ENCODE results near the gene FARS2.

DNA sequence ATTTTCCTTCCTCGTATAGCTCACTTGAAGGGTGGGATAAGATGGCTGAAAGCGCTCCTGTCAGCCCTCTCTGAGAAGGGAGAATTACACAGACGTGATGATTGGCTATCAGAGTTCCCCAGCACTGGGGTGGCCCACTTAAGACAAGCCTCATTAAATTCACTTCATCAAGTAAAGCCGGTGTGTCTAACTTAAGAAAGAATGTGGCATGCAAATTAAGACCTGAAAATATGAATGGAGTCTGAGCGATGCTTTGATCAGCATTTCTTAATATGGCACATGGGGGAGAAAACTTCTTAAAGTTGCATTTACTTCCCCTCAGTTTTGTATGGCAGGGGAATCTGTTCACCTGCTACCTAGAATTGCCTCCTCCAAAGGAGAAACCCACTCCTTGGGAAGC is 369.3 kb downstream of the FARS2 start:
- TF ChIP-seq GATA2 (IDR thresholded peaks at IDR 0.05; ENCODE audit: low read depth, low read length) (no peak), GATA3 (IDR thresholded peaks at IDR 0.05; ENCODE audit: low read depth, low read length) (no peak)
